ENCODE data around the gene PKMYT1. TPM values are rescaled to one million over a fixed set of nuclear protein-coding genes. Genes with fewer than 3 reads are reported as not detected.

Gene PKMYT1
- total RNA-seq, 2 donors from 2014 or later: 5.9 TPM; not detected in 1

- no peak for TF ChIP-seq CTCF (IDR thresholded peaks at IDR 0.05)
- DNase-seq (ENCODE audit: low spot score): no peak
- no peaks in the 10 kb centered on the region for H3K36me3 ChIP-seq
- H3K4me1 ChIP-seq (ENCODE audit: control insufficient read depth in 1 of 2, low read depth in 2 of 2): peaks cover 0 to 2% of the 10 kb centered on the region in 2 donors
- no peak overlapping the region for H3K27ac ChIP-seq
- peaks cover 15% of the 10 kb centered on the region for H3K27me3 ChIP-seq (replicated peaks; ENCODE audit: insufficient read depth)
- H3K4me3 ChIP-seq: no peak overlapping the region
- ATAC-seq (ENCODE audit: insufficient number of reproducible peaks, low FRiP score, low read depth): no peak
- H3K9me3 ChIP-seq: no peaks in the 10 kb centered on the region
These were observed 29.5 kb upstream of the PKMYT1 start for GRCh38 chr16:3009568-3010390.

- ATAC-seq (ENCODE audit: insufficient number of reproducible peaks, low FRiP score, low read depth) (no peak), DNase-seq (ENCODE audit: low spot score) (no peak)
- H3K4me1 ChIP-seq (ENCODE audit: control insufficient read depth in 1 of 2, low read depth in 2 of 2): peaks cover 0 to 2% of the 10 kb centered on the region in 2 donors
- peaks cover 15% of the 10 kb centered on the region for H3K27me3 ChIP-seq (replicated peaks; ENCODE audit: insufficient read depth)
- H3K27ac ChIP-seq: no peak overlapping the region
- H3K4me3 ChIP-seq: no peak overlapping the region
- H3K9me3 ChIP-seq: no peaks in the 10 kb centered on the region
- no peak for TF ChIP-seq CTCF (IDR thresholded peaks at IDR 0.05)
- H3K36me3 ChIP-seq: no peaks in the 10 kb centered on the region
These were observed 28.4 kb upstream of the PKMYT1 start for GRCh38 chr16:3008690-3009037.

- peaks cover 15% of the 10 kb centered on the region for H3K27me3 ChIP-seq (replicated peaks; ENCODE audit: insufficient read depth)
- ATAC-seq (ENCODE audit: insufficient number of reproducible peaks, low FRiP score, low read depth) (no peak), DNase-seq (ENCODE audit: low spot score) (no peak)
- H3K9me3 ChIP-seq: no peaks in the 10 kb centered on the region
- H3K4me3 ChIP-seq: peak overlapping the region; percentile 4
- no peak overlapping the region for H3K27ac ChIP-seq
- H3K4me1 ChIP-seq (ENCODE audit: control insufficient read depth in 1 of 2, low read depth in 2 of 2): peaks cover 0 to 2% of the 10 kb centered on the region in 2 donors
- H3K36me3 ChIP-seq: no peaks in the 10 kb centered on the region
- no peak for TF ChIP-seq CTCF (IDR thresholded peaks at IDR 0.05)
These were observed 27.9 kb upstream of the PKMYT1 start for GRCh38 chr16:3007957-3008689.

GRCh38 chr16:3007059-3007956, 27.1 kb upstream of the PKMYT1 start:
- ATAC-seq (ENCODE audit: insufficient number of reproducible peaks, low FRiP score, low read depth): no peak
- peaks cover 0 to 2% of the 10 kb centered on the region in 2 donors for H3K4me1 ChIP-seq (ENCODE audit: control insufficient read depth in 1 of 2, low read depth in 2 of 2)
- no peaks in the 10 kb centered on the region for H3K36me3 ChIP-seq
- TF ChIP-seq CTCF (IDR thresholded peaks at IDR 0.05): no peak
- H3K27me3 ChIP-seq (replicated peaks; ENCODE audit: insufficient read depth): peaks cover 15% of the 10 kb centered on the region
- no peaks in the 10 kb centered on the region for H3K9me3 ChIP-seq
- H3K4me3 ChIP-seq: no peak overlapping the region
- no peak for DNase-seq (ENCODE audit: low spot score)
- H3K27ac ChIP-seq: no peak overlapping the region
